Breast epithelium (tissue), 3 donors: ENCODE measurements around the gene PLAAT4.

Experiments used
- CTCF ChIP-seq, 3 donors: fragments of 450-650 bp; IDR thresholded peaks; one replicate each; pipeline ENCODE4 v1.5.1; 2016 to 2017; ENCODE audit warnings: antibody characterized with exemption in 3 of 3, mild to moderate bottlenecking in 3 of 3, moderate library complexity in 3 of 3
- POLR2A ChIP-seq: fragments of 450-650 bp; IDR thresholded peaks from one replicate; pipeline ENCODE4 v1.6.1; 2016; ENCODE audit warnings: antibody characterized with exemption, mild to moderate bottlenecking, moderate library complexity
- POLR2AphosphoS5 ChIP-seq, 3 donors: sonication (generic); formaldehyde crosslinking; IDR thresholded peaks; one replicate each; pipeline ENCODE4 v1.6.1; 2017; ENCODE audit warnings: antibody characterized with exemption in 3 of 3

- TF ChIP-seq CTCF (IDR thresholded peaks at IDR 0.05) (no peak), POLR2A (no peak), POLR2AphosphoS5 (IDR thresholded peaks at IDR 0.05) (no peak)
Observed at GRCh38 chr11:63532799-63533475, 3.7 kb upstream of the PLAAT4 start.
